IMR-90 (cell line): ENCODE results near the gene CPLX3. TPM values are rescaled to one million over a fixed set of nuclear protein-coding genes. Genes with fewer than 3 reads are reported as not detected.

Experiments
- ATAC-seq: fragments of 200-7000 bp; cut with Tn5 transposase; 2 replicates; pipeline ENCODE4 v1.9.1; 2020; ENCODE audit warnings: low read depth, mild to moderate bottlenecking, moderate library complexity
- BruUV-seq: library from RNA; stranded (reverse); fragments of 400-500 nt; replicated peaks from 2 replicates; lab custom pipeline; 2021; lab: Mats Ljungman, UMichigan
- CTCF ChIA-PET: fragments of 300-600 bp; formaldehyde crosslinking; extraction: SDS; loops from one replicate; lab custom pipeline; 2021; ENCODE audit warnings: antibody characterized with exemption; lab: Yijun Ruan, JAX
- POLR2A ChIA-PET: fragments of 300-600 bp; sonication (Branson Sonifier 250); formaldehyde crosslinking; loops from one replicate; lab custom pipeline; 2022; ENCODE audit warnings: antibody characterized with exemption; ENCODE audit not compliant: unreplicated experiment; lab: Charles Lee
- DNase-seq: peaks from one replicate; pipeline ENCODE4 v3.0.0; 2013
- H2AFZ ChIP-seq: replicated peaks from 2 replicates; pipeline ENCODE3; 2013; ENCODE audit warnings: low read length, mild to moderate bottlenecking; ENCODE audit not compliant: poor library complexity
- H2AK5ac ChIP-seq: 2 replicates; pipeline ENCODE4 v1.6.1; 2013; ENCODE audit warnings: low read depth, low read length, inconsistent platforms
- H2AK9ac ChIP-seq: replicated peaks from 2 replicates; pipeline ENCODE3; 2013; ENCODE audit warnings: mild to moderate bottlenecking, low read depth, low read length, moderate library complexity; ENCODE audit not compliant: poor library complexity
- H2BK120ac ChIP-seq: 2 replicates; pipeline ENCODE4 v1.6.1; 2013; ENCODE audit warnings: low read depth, low read length, inconsistent platforms
- H2BK15ac ChIP-seq: 3 replicates; pipeline ENCODE4 v1.6.1; 2013; ENCODE audit warnings: low read depth, low read length, inconsistent platforms
- H2BK20ac ChIP-seq: 2 replicates; pipeline ENCODE4 v1.6.1; 2013; ENCODE audit warnings: low read depth, mild to moderate bottlenecking, inconsistent platforms, low read length, moderate library complexity
- H2BK5ac ChIP-seq: 2 replicates; pipeline ENCODE4 v1.6.1; 2013; ENCODE audit warnings: mild to moderate bottlenecking, low read depth, low read length, inconsistent platforms; ENCODE audit not compliant: poor library complexity, severe bottlenecking
- H3K14ac ChIP-seq: replicated peaks from 2 replicates; pipeline ENCODE4 v1.6.1; 2013; ENCODE audit warnings: low read depth, low read length, inconsistent platforms
- H3K18ac ChIP-seq: 2 replicates; pipeline ENCODE4 v1.6.1; 2013; ENCODE audit warnings: low read depth, low read length, control low read depth
- H3K23ac ChIP-seq: 2 replicates; pipeline ENCODE4 v1.6.1; 2013; ENCODE audit warnings: low read depth, low read length, inconsistent platforms
- H3K27ac ChIP-seq: 2 replicates; pipeline ENCODE4 v1.5.1; 2013; ENCODE audit warnings: mild to moderate bottlenecking, control low read depth, low read length; ENCODE audit not compliant: insufficient read depth
- H3K27me3 ChIP-seq: 2 replicates; pipeline ENCODE4 v1.6.1; 2013; ENCODE audit warnings: low read length; ENCODE audit not compliant: control insufficient read depth, insufficient read depth
- H3K36me3 ChIP-seq: 2 replicates; pipeline ENCODE4 v1.6.1; 2013; ENCODE audit warnings: low read length, mixed read lengths; ENCODE audit not compliant: control insufficient read depth, insufficient read depth
- H3K4ac ChIP-seq: 2 replicates; pipeline ENCODE4 v1.6.1; 2013; ENCODE audit warnings: low read depth, low read length, inconsistent platforms
- H3K4me1 ChIP-seq: 2 replicates; pipeline ENCODE4 v1.6.1; 2013; ENCODE audit warnings: low read length, mixed read lengths; ENCODE audit not compliant: control insufficient read depth, insufficient read depth
- H3K4me2 ChIP-seq: 2 replicates; pipeline ENCODE4 v1.6.1; 2013; ENCODE audit warnings: low read depth, mild to moderate bottlenecking, control low read depth, low read length, moderate library complexity
- H3K4me3 ChIP-seq: 2 replicates; pipeline ENCODE4 v1.5.1; 2013; ENCODE audit warnings: low read depth, mild to moderate bottlenecking, control low read depth, low read length, moderate library complexity; ENCODE audit not compliant: insufficient read depth
- H3K56ac ChIP-seq: 2 replicates; pipeline ENCODE4 v1.6.1; 2013; ENCODE audit warnings: low read length, inconsistent platforms; ENCODE audit not compliant: insufficient read depth; ENCODE audit errors: extremely low read depth
- H3K79me1 ChIP-seq, 2 experiments: 2 replicates each; pipeline ENCODE4 v1.6.1; 2013; ENCODE audit warnings: low read length in 2 of 2, inconsistent platforms in 1 of 2, low read depth in 1 of 2
- H3K9ac ChIP-seq: 2 replicates; pipeline ENCODE4 v1.6.1; 2013; ENCODE audit warnings: low read depth, low read length, control low read depth
- H3K9me1 ChIP-seq: 2 replicates; pipeline ENCODE4 v1.6.1; 2013; ENCODE audit warnings: low read length, inconsistent platforms; ENCODE audit not compliant: insufficient read depth
- H3K9me3 ChIP-seq: 2 replicates; pipeline ENCODE4 v1.6.1; 2013; ENCODE audit warnings: low read length; ENCODE audit not compliant: control insufficient read depth, insufficient read depth
- H4K20me1 ChIP-seq: 2 replicates; pipeline ENCODE4 v1.6.1; 2013; ENCODE audit warnings: low read length, inconsistent platforms; ENCODE audit not compliant: insufficient read depth
- H4K5ac ChIP-seq: 2 replicates; pipeline ENCODE4 v1.6.1; 2013; ENCODE audit warnings: mild to moderate bottlenecking, low read depth, low read length, control low read depth
- H4K8ac ChIP-seq, 2 experiments: 2 replicates each; pipeline ENCODE4 v1.6.1; 2013; ENCODE audit warnings: low read depth in 2 of 2, low read length in 2 of 2, control low read depth in 1 of 2, inconsistent platforms in 1 of 2
- H4K91ac ChIP-seq: 2 replicates; pipeline ENCODE4 v1.6.1; 2013; ENCODE audit warnings: low read depth, low read length, inconsistent platforms; ENCODE audit not compliant: insufficient read depth
- BHLHE40 ChIP-seq: fragments of 150-350 bp; IDR thresholded peaks from 2 replicates; pipeline ENCODE4 v1.6.1; 2016; ENCODE audit warnings: mild to moderate bottlenecking, low read depth, low read length
- CEBPB ChIP-seq: IDR thresholded peaks from 2 replicates; pipeline ENCODE4 v1.6.1; 2012; ENCODE audit warnings: low read depth, low read length, improper control_type of control experiment
- CHD1 ChIP-seq: IDR thresholded peaks from 2 replicates; pipeline ENCODE4 v1.6.1; 2012; ENCODE audit warnings: low read depth, low read length, improper control_type of control experiment
- FOS ChIP-seq: fragments of 150-350 bp; IDR thresholded peaks from 2 replicates; pipeline ENCODE4 v1.6.1; 2016; ENCODE audit warnings: low read depth, low read length
- MAFK ChIP-seq: IDR thresholded peaks from 2 replicates; pipeline ENCODE4 v1.6.1; 2012; ENCODE audit warnings: low read depth, low read length, improper control_type of control experiment
- MAZ ChIP-seq: IDR thresholded peaks from 2 replicates; pipeline ENCODE4 v1.6.1; 2012; ENCODE audit warnings: low read depth, mild to moderate bottlenecking, low read length, improper control_type of control experiment, moderate library complexity, borderline replicate concordance
- NFE2L2 ChIP-seq: fragments of 150-350 bp; IDR thresholded peaks from 2 replicates; pipeline ENCODE4 v1.6.1; 2016; ENCODE audit warnings: low read depth, mild to moderate bottlenecking, low read length
- POLR2A ChIP-seq: IDR thresholded peaks from 2 replicates; pipeline ENCODE4 v1.6.1; 2012; ENCODE audit warnings: mild to moderate bottlenecking, low read depth, low read length
- RAD21 ChIP-seq: IDR thresholded peaks from 2 replicates; pipeline ENCODE4 v1.6.1; 2012; ENCODE audit warnings: low read length, improper control_type of control experiment
- RCOR1 ChIP-seq: IDR thresholded peaks from 2 replicates; pipeline ENCODE4 v1.6.1; 2012; ENCODE audit warnings: mild to moderate bottlenecking, low read length, improper control_type of control experiment; ENCODE audit not compliant: insufficient replicate concordance
- RFX5 ChIP-seq: IDR thresholded peaks from 2 replicates; pipeline ENCODE4 v1.8.0; 2012; ENCODE audit warnings: low read depth, mild to moderate bottlenecking, low read length, moderate library complexity
- SMC3 ChIP-seq: fragments of 150-350 bp; IDR thresholded peaks from 2 replicates; pipeline ENCODE4 v1.6.1; 2016; ENCODE audit warnings: low read depth, mild to moderate bottlenecking, antibody characterized with exemption, low read length, moderate library complexity
- WGBS, 2 experiments: methylation state at CpG; one replicate each; pipeline versions ENCODE4 v1.1.5 to v1.1.7; 2013; ENCODE audit warnings: missing lambda C conversion rate in 2 of 2; ENCODE audit not compliant: insufficient read length in 1 of 2; ENCODE audit errors: extremely low coverage in 2 of 2; 5-methylcytosine and 5-hydroxymethylcytosine counted together
- dilution Hi-C: fragments of 300-500 bp; cut with HindIII; formaldehyde crosslinking; loops from one replicate; pipeline ENCODE4 v1.14.3; 2018; ENCODE audit warnings: low sequenced_read_pairs; ENCODE audit not compliant: unreplicated experiment
- in situ Hi-C: fragments of 300-500 bp; cut with MboI; formaldehyde crosslinking; loops from 3 replicates; pipeline ENCODE4 v1.14.3; 2019; ENCODE audit warnings: low sequenced_read_pairs, inconsistent platforms, mixed read lengths
- intact Hi-C: fragments of 100-400 bp; cut with micrococcal nuclease; formaldehyde crosslinking; loops from 2 replicates; pipeline ENCODE4 v1.10.0; 2022
- polyA plus RNA-seq, 3 experiments: library from polyadenylated mRNA; depleted of rRNA; stranded (reverse); fragments of >200 nt; gene quantifications; 2 replicates each; pipeline ENCODE4 v1.2.3, GENCODE V29; 2012; ENCODE audit warnings: low replicate concordance in 1 of 3
- total RNA-seq: library from RNA; depleted of rRNA; stranded (reverse); fragments of >200 nt; gene quantifications from 2 replicates; pipeline ENCODE4 v1.2.3, GENCODE V29; 2012
- TF ChIP-seq, protein P1 (sequence below): conservative IDR thresholded peaks from 2 replicates; pipeline ENCODE4 v1.5.1; 2012; ENCODE audit warnings: mild to moderate bottlenecking, low read depth, low read length, improper control_type of control experiment
- TF ChIP-seq, protein P2 (sequence below): fragments of 150-350 bp; IDR thresholded peaks from 2 replicates; pipeline ENCODE4 v1.6.1; 2016; ENCODE audit warnings: low read depth, mild to moderate bottlenecking, low read length, moderate library complexity, borderline replicate concordance
- TF ChIP-seq, protein P3 (sequence below): fragments of 150-350 bp; IDR thresholded peaks from 2 replicates; pipeline ENCODE4 v1.6.1; 2017; ENCODE audit warnings: mild to moderate bottlenecking, antibody characterized with exemption, low read length, low read depth

Gene CPLX3
- total and polyA plus RNA-seq, 2 of the 4 experiments (the other 2 are of a cell fraction): not detected

DNA sequence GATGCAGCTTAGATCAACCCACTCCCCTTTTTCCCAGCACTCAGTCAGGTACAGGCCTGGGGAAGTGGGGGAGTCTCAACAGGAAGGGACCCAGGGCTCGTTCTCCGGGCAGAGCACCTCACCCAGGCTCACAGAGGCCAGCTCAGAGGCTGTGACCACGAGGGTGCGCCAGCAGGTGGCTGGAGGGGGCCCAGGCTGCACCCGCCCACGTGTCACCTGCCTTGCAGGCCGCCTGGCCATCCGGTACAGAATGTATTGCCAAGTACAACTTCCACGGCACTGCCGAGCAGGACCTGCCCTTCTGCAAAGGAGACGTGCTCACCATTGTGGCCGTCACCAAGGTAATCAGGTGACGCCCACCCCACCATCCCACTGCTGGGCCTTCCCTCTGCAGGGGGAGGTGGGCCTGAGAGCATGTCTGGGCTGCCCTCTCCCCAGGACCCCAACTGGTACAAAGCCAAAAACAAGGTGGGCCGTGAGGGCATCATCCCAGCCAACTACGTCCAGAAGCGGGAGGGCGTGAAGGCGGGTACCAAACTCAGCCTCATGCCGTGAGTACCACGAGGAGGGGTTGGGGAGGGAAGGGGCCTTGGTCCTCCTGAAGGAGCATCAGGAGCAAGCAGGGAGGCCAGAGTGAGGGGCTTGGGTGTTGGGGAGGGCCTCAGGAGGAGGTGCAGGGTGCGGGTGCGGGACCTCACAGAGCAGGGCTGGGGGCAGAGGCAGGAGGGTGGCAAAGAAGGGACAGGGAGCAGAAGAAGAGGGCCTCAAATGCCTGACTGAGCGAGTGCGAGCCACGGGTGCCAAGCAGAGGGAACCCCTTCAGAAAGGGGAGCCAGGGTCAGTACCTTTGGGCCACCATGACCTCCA lies 27.8 kb upstream of the CPLX3 start:
- Histone ChIP-seq H4K91ac (no peak overlapping the region), H3K9ac (no peak overlapping the region), H3K9me3 (no peaks in the 10 kb centered on the region), H3K18ac (no peak overlapping the region), H3K4me2 (no peak overlapping the region), H3K79me1 (peaks cover 3 to 70% of the 10 kb centered on the region in 2 experiments), H3K14ac (no peak overlapping the region), H3K9me1 (peaks cover 7% of the 10 kb centered on the region; the same call in 1 of the 2 replicates), H4K20me1 (peaks cover 64% of the 10 kb centered on the region), H3K56ac (no peak overlapping the region), H3K4me3 (no peak overlapping the region), H3K27me3 (no peaks in the 10 kb centered on the region), H3K4me1 (peaks cover 2% of the 10 kb centered on the region; the same call in 1 of the 2 replicates), H2AK5ac (no peak overlapping the region), H2BK120ac (no peak overlapping the region), H2BK20ac (no peak overlapping the region), H2AK9ac (peak overlapping the region; percentile 50), H3K23ac (no peak overlapping the region), H3K27ac (no peak overlapping the region), H2AFZ (no peak overlapping the region), H3K36me3 (peaks cover 41% of the 10 kb centered on the region), H4K8ac (no peak overlapping the region), H4K5ac (no peak overlapping the region), H3K4ac (no peak overlapping the region), H2BK15ac (no peak overlapping the region), H2BK5ac (no peak overlapping the region)
- in situ Hi-C loops: no loop called here
- intact Hi-C loops: no loop called here
- WGBS, 2 experiments: 93% methylated on average over 12 of the region's 25 CpGs; no CpG with 5 or more reads in 1 of the 2 experiments
- DNase-seq (no peak), ATAC-seq (no peak)
- BruUV-seq: no TSS peak
- ChIA-PET POLR2A (no interaction called here), CTCF (no interaction called here)
- dilution Hi-C loops: no loop called here
- TF ChIP-seq NFE2L2 (no peak), RFX5 (no peak), MAFK (no peak), POLR2A (no peak), CHD1 (no peak), SMC3 (no peak), RAD21 (no peak), BHLHE40 (no peak), RCOR1 (no peak), MAZ (no peak), CEBPB (no peak), FOS (no peak)
- TF ChIP-seq, protein P1, sequence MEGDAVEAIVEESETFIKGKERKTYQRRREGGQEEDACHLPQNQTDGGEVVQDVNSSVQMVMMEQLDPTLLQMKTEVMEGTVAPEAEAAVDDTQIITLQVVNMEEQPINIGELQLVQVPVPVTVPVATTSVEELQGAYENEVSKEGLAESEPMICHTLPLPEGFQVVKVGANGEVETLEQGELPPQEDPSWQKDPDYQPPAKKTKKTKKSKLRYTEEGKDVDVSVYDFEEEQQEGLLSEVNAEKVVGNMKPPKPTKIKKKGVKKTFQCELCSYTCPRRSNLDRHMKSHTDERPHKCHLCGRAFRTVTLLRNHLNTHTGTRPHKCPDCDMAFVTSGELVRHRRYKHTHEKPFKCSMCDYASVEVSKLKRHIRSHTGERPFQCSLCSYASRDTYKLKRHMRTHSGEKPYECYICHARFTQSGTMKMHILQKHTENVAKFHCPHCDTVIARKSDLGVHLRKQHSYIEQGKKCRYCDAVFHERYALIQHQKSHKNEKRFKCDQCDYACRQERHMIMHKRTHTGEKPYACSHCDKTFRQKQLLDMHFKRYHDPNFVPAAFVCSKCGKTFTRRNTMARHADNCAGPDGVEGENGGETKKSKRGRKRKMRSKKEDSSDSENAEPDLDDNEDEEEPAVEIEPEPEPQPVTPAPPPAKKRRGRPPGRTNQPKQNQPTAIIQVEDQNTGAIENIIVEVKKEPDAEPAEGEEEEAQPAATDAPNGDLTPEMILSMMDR: no peak
- TF ChIP-seq, protein P2, sequence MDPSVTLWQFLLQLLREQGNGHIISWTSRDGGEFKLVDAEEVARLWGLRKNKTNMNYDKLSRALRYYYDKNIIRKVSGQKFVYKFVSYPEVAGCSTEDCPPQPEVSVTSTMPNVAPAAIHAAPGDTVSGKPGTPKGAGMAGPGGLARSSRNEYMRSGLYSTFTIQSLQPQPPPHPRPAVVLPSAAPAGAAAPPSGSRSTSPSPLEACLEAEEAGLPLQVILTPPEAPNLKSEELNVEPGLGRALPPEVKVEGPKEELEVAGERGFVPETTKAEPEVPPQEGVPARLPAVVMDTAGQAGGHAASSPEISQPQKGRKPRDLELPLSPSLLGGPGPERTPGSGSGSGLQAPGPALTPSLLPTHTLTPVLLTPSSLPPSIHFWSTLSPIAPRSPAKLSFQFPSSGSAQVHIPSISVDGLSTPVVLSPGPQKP: no peak
- TF ChIP-seq, protein P3, sequence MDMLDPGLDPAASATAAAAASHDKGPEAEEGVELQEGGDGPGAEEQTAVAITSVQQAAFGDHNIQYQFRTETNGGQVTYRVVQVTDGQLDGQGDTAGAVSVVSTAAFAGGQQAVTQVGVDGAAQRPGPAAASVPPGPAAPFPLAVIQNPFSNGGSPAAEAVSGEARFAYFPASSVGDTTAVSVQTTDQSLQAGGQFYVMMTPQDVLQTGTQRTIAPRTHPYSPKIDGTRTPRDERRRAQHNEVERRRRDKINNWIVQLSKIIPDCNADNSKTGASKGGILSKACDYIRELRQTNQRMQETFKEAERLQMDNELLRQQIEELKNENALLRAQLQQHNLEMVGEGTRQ: no peak
